HFFc6 (cell line): ENCODE measurements around the gene DDX42. TPM values are rescaled to one million over a fixed set of nuclear protein-coding genes. Genes with fewer than 3 reads are reported as not detected.

ENCODE experiments used
- DNase-seq: peaks from one replicate; pipeline ENCODE4 v3.0.0-alpha.2; 2018
- H3K27ac Mint-ChIP-seq: 2 replicates; pipeline ENCODE4 v1.8.0; 2020; ENCODE audit warnings: mild to moderate bottlenecking, mixed read lengths
- H3K27me3 Mint-ChIP-seq: 2 replicates; pipeline ENCODE4 v1.8.0; 2021; ENCODE audit warnings: mild to moderate bottlenecking, moderate library complexity, mixed read lengths; ENCODE audit not compliant: insufficient read depth
- H3K36me3 Mint-ChIP-seq: 2 replicates; pipeline ENCODE4 v1.8.0; 2021; ENCODE audit warnings: low read depth, mixed read lengths
- H3K4me1 Mint-ChIP-seq: 2 replicates; pipeline ENCODE4 v1.8.0; 2020; ENCODE audit warnings: low read depth, mixed read lengths
- H3K4me3 Mint-ChIP-seq: 2 replicates; pipeline ENCODE4 v1.8.0; 2020; ENCODE audit warnings: mild to moderate bottlenecking, moderate library complexity, mixed read lengths
- H3K9me3 Mint-ChIP-seq: 2 replicates; pipeline ENCODE4 v1.8.0; 2020; ENCODE audit warnings: mild to moderate bottlenecking, mixed read lengths
- CTCF ChIP-seq: fragments of 200-600 bp; sonication (generic); IDR thresholded peaks from 2 replicates; pipeline ENCODE4 v1.5.0; 2021; ENCODE audit warnings: antibody characterized with exemption, mild to moderate bottlenecking
- long read RNA-seq: library from polyadenylated mRNA; unstranded; transcript quantifications from one replicate; pipeline ENCODE4 v2.0.0, GENCODE V29; 2019
- total RNA-seq, 6 experiments: library from RNA; stranded (reverse); fragmentation: NEBNext Ultra II Directional; extraction: Animal tissue kit (Norgen Biotek cat#: 25700); gene quantifications; 2 replicates in 1 of 6; 3 replicates in 5 of 6; pipeline ENCODE4 v1.2.3, GENCODE V29; 2021

The DDX42 gene
- 10 to 100 TPM; 76.2 to 88.4 (median 80.2) TPM for total RNA-seq
- long read RNA-seq, full-length matches to known transcripts = 9 of 21 reads
- long read RNA-seq, partial matches to known transcripts = 11 of 21 reads
- long read RNA-seq, other reads (novel, unspliced or antisense) = 1 of 21 reads

DNA sequence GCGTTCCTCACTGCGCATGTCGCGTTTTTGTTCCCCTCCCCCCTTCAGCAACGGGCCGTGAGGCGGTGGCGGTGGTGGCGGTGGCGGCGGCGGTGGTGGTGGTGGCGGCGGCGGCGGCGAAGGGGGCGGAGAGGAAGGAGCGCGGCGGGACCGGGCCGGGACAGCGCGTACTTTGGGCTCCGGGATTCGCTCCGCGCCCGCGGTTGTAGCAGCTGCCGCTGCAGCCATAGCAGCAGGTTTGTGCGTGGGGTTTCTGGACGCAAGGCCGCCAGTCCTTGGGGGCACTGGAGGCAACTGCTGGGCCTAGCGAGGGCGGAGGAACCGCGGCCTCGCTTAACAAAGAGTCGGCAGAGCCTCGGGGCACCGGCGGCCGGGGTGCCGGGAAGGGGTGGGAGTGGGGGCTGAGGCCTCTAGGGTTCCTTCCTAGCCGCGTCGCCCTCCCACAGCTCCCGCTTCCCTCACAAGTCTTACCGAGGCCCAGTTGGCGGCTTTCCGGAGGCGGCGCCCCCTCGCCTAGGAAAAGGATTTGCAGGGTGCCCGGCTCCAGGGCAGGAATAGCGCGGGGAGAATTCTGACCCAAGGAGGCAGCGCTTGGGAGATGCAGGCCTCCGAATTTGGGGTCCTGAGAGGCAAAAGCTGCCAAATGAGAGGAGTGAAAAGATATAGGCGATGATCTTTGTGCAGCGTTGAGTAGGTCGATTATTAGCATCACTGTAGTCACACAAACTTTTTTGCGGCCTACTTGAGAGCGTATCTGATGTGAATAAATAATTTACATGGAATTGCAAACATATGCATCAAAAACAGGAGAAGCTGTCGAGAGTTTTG lies at the start of gene DDX42:
Gene DDX42, plus strand, starts transcription at position 30 of the 828 bp plus-strand sequence. CDS start 12,880 bp downstream, outside the sequence.
- Mint-ChIP-seq H3K4me1 (peaks cover 46% of the 10 kb centered on the region), H3K27me3 (peaks cover 7% of the 10 kb centered on the region), H3K4me3 (peak within 1 kb of the TSS; percentile 97), H3K36me3 (peaks cover 43% of the 10 kb centered on the region), H3K27ac (peak within 1 kb of the TSS; percentile 99), H3K9me3 (no peaks in the 10 kb centered on the region)
- TF ChIP-seq CTCF = peak; percentile 63
- DNase-seq = peak; percentile 42

GRCh38 chr17:63735691-63736090 lies 38.3 kb upstream of the DDX42 start:
- H3K4me1 Mint-ChIP-seq = peaks cover 5% of the 10 kb centered on the region

DNA sequence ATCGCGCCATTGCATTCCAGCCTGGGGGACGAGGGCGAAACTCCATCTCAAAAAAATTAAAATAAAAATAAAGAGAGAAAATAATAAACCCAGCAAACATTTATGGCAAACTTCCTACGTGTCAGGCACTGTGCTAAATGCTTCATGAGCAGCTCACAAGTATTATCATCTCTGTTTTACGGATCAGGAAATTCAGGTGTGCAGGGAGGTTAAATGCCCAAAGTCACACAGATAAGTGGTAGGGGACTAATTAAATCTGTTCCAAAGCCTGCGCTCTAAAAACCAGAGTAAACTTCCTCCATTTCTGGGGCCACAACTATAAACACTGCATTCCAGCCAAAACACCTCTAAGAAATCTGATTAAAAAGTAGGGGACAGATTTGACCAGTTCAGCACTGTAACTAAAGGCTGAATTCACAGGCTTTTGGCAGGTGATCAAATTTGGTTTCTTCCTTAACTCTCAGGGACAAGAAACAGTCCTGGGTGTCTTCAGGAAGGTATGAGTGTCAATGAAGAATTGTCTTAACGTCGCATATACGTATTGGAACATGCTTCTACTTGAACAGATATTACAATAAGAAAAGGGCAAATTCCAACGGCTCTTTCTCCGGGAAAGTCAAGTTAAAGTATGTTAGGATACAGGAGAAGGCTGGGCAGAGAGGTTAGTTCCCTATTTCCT lies 33.4 kb upstream of the DDX42 start:
- H3K27ac Mint-ChIP-seq = peak overlapping the region; percentile 87
- peaks cover 16% of the 10 kb centered on the region for H3K4me1 Mint-ChIP-seq
- H3K36me3 Mint-ChIP-seq = 0 out of 2 replicates have a peak, but pooled peaks cover under 1% of the 10 kb centered on the region
- no peaks in the 10 kb centered on the region; the same call in 1 of the 2 replicates for H3K27me3 Mint-ChIP-seq
- H3K4me3 Mint-ChIP-seq = peak overlapping the region; percentile 95
- DNase-seq = peak; percentile 15
- H3K9me3 Mint-ChIP-seq = no peaks in the 10 kb centered on the region
- TF ChIP-seq CTCF = no peak

More at GRCh38 chr17:63735691-63736090, 38.3 kb upstream of the DDX42 start:
- no peak for TF ChIP-seq CTCF
- H3K27ac Mint-ChIP-seq = no peak overlapping the region
- no peaks in the 10 kb centered on the region for H3K9me3 Mint-ChIP-seq
- DNase-seq = no peak
- H3K4me3 Mint-ChIP-seq = no peak overlapping the region
- H3K27me3 Mint-ChIP-seq = no peaks in the 10 kb centered on the region
- H3K36me3 Mint-ChIP-seq = no peaks in the 10 kb centered on the region

DNA sequence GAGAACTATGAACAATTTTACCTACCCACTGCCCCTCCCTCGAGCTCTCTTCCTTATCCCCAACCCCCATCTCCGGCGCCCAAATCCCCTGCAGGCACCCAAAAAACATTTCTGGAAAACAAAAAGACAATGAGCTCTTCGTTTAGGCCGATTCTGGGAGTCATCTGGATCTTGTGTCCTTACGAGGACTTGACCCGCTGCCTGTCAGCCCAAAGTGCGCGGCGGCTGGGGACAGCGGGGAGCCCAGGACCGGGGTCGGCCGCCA lies 32.9 kb upstream of the DDX42 start:
- H3K4me1 Mint-ChIP-seq = peaks cover 16% of the 10 kb centered on the region
- H3K27ac Mint-ChIP-seq = peak overlapping the region; percentile 87
- H3K36me3 Mint-ChIP-seq = 0 out of 2 replicates have a peak, but pooled peaks cover 5% of the 10 kb centered on the region
- no peak for DNase-seq
- H3K9me3 Mint-ChIP-seq = no peaks in the 10 kb centered on the region
- no peaks in the 10 kb centered on the region; the same call in 1 of the 2 replicates for H3K27me3 Mint-ChIP-seq
- no peak for TF ChIP-seq CTCF
- peak overlapping the region; percentile 95 for H3K4me3 Mint-ChIP-seq

GRCh38 chr17:63741408-63742173 lies 32.4 kb upstream of the DDX42 start, which contains the start of gene STRADA:
STRADA (minus strand) TSS chr17:63741799; CDS start chr17:63728369, 13,430 bp downstream.
- Mint-ChIP-seq H3K4me1 (peaks cover 16% of the 10 kb centered on the region), H3K27ac (peak within 1 kb of the TSS; percentile 87), H3K27me3 (no peaks in the 10 kb centered on the region; the same call in 1 of the 2 replicates), H3K9me3 (no peaks in the 10 kb centered on the region), H3K36me3 (0 out of 2 replicates have a peak, but pooled peaks cover 5% of the 10 kb centered on the region), H3K4me3 (peak within 1 kb of the TSS; percentile 95)
- peak; percentile 94 for DNase-seq
- TF ChIP-seq CTCF = no peak
